GM19023 (cell line): Measurements from ENCODE around the gene CDK11A.
"Not testable (repeated sequence)": the region's sequence is repeated elsewhere in the genome, so short reads cannot be mapped to it uniquely, and the experiment has no call there.

Experiments used
- ATAC-seq: cut with Tn5 transposase; IDR thresholded peaks from one replicate; pipeline ENCODE4 v1.9.1; 2021; ENCODE audit warnings: mild to moderate bottlenecking, moderate library complexity; ENCODE audit not compliant: unreplicated experiment

The CDK11A gene

GRCh38 chr1:1664318-1664717 lies 59.8 kb downstream of the CDK11A start:
- ATAC-seq = not testable (repeated sequence)

- ATAC-seq = not testable (repeated sequence)
These were observed 61.2 kb downstream of the CDK11A start for GRCh38 chr1:1662830-1663560.

GRCh38 chr1:1662392-1662791 lies 61.8 kb downstream of the CDK11A start:
- not testable (repeated sequence) for ATAC-seq

GRCh38 chr1:1658583-1659549 lies 65.3 kb downstream of the CDK11A start, which contains the start of gene CDK11B:
Gene CDK11B (minus strand): TSS chr1:1659004. CDS start chr1:1657485, 1,519 bp downstream.
- ATAC-seq = peak; percentile 90
